ENCODE data around the gene F5. TPM values are rescaled to one million over a fixed set of nuclear protein-coding genes. Genes with fewer than 3 reads are reported as not detected.
"Not testable (repeated sequence)": the region's sequence is repeated elsewhere in the genome, so short reads cannot be mapped to it uniquely, and the experiment has no call there.

F5 gene
- total and polyA plus RNA-seq, 2 experiments from 2014 or later = 0.01 TPM; not detected in 1

DNA sequence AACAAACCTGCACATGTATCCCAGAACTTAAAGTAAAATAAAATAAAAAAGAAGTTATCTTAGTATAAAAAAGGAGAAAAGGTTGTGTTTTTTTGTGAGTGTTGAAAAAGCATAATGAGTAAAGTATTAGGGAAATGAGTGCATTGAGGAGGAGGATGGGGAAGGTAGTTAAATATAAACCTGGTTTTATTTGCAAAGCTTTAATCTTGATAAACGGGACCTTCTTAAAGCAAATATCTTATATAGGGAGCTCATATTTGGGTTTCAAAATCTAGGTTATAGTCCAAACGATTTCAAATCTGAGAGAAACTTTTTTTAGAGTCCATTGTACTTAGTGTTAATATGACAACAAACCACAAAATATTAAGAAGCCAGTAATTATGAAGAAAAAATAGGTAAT, 78.9 kb downstream of the F5 start:
- no peak overlapping the region for H3K27ac ChIP-seq
- TF ChIP-seq, protein P1, sequence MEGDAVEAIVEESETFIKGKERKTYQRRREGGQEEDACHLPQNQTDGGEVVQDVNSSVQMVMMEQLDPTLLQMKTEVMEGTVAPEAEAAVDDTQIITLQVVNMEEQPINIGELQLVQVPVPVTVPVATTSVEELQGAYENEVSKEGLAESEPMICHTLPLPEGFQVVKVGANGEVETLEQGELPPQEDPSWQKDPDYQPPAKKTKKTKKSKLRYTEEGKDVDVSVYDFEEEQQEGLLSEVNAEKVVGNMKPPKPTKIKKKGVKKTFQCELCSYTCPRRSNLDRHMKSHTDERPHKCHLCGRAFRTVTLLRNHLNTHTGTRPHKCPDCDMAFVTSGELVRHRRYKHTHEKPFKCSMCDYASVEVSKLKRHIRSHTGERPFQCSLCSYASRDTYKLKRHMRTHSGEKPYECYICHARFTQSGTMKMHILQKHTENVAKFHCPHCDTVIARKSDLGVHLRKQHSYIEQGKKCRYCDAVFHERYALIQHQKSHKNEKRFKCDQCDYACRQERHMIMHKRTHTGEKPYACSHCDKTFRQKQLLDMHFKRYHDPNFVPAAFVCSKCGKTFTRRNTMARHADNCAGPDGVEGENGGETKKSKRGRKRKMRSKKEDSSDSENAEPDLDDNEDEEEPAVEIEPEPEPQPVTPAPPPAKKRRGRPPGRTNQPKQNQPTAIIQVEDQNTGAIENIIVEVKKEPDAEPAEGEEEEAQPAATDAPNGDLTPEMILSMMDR (IDR thresholded peaks at IDR 0.05; ENCODE audit: low read depth, low read length) = no peak

DNA sequence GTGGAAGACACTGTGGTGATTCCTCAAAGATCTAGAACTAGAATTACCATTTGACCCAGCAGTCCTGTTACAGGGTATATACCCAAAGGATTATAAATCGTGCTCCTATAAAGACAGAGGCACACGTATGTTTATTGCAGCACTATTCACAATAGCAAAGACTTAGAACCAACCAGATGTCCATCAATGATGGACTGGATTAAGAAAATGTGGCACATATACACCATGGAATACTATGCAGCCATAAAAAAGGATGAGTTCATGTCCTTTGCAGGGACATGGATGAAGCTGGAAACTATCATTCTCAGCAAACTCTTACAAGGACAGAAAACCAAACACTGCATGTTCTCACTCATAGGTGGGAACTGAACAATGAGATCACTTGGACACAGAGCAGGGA, 82.7 kb downstream of the F5 start:
- not testable (repeated sequence) for H3K4me3 ChIP-seq; H3K27ac ChIP-seq; H3K36me3 ChIP-seq; H3K4me1 ChIP-seq (ENCODE audit: low read depth); H3K27me3 ChIP-seq; H3K9me3 ChIP-seq (ENCODE audit: low read depth); DNase-seq (ENCODE audit: low read depth in 1 of 2, low spot score in 1 of 2)

More for the DNA sequence above, 78.9 kb downstream of the F5 start:
- no peaks in the 10 kb centered on the region for H3K27me3 ChIP-seq
- no peak for DNase-seq (ENCODE audit: low read depth in 1 of 2, low spot score in 1 of 2)
- H3K4me3 ChIP-seq = no peak overlapping the region
- no peaks in the 10 kb centered on the region for H3K9me3 ChIP-seq (ENCODE audit: low read depth)
- no peaks in the 10 kb centered on the region for H3K4me1 ChIP-seq (ENCODE audit: low read depth)
- no peaks in the 10 kb centered on the region for H3K36me3 ChIP-seq

- TF ChIP-seq, protein P1 (IDR thresholded peaks at IDR 0.05; ENCODE audit: low read depth, low read length) = no peak
- H3K27me3 ChIP-seq = no peaks in the 10 kb centered on the region
- no peak for DNase-seq (ENCODE audit: low read depth in 1 of 2, low spot score in 1 of 2)
- H3K27ac ChIP-seq = no peak overlapping the region
- H3K4me3 ChIP-seq = no peak overlapping the region
- H3K4me1 ChIP-seq (ENCODE audit: low read depth) = no peaks in the 10 kb centered on the region
- no peaks in the 10 kb centered on the region for H3K9me3 ChIP-seq (ENCODE audit: low read depth)
- H3K36me3 ChIP-seq = no peaks in the 10 kb centered on the region
These were observed 86.5 kb downstream of the F5 start for GRCh38 chr1:169499807-169500206.

GRCh38 chr1:169497317-169497716, 89.0 kb downstream of the F5 start:
- no peak for DNase-seq (ENCODE audit: low read depth in 1 of 2, low spot score in 1 of 2)
- Histone ChIP-seq H3K4me3 (no peak overlapping the region), H3K27me3 (no peaks in the 10 kb centered on the region), H3K4me1 (ENCODE audit: low read depth) (no peaks in the 10 kb centered on the region), H3K36me3 (no peaks in the 10 kb centered on the region), H3K27ac (no peak overlapping the region), H3K9me3 (ENCODE audit: low read depth) (no peaks in the 10 kb centered on the region)
- TF ChIP-seq, protein P1 (IDR thresholded peaks at IDR 0.05; ENCODE audit: low read depth, low read length) = no peak

DNA sequence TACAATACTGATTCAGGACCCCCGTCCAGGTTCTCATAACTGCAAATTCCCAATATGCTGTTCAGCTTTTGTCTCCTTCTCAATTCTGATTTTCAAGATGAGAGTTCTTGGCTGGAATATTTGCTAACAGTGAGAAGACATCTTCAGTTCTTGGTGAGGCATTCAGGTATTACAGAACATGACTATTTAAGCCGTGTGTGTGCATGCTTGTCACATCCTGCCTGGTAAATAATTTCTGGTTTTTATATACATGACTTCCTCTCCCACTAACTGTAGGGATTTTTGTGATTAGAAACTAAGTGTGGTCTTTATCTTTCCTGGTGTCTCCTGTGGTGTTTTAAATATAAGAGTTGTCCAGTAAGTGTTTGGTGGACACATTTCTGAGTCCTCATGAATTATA, 90.4 kb downstream of the F5 start:
- DNase-seq (ENCODE audit: low read depth in 1 of 2, low spot score in 1 of 2) = no peak
- no peak overlapping the region for H3K4me3 ChIP-seq
- no peak overlapping the region for H3K27ac ChIP-seq
- no peaks in the 10 kb centered on the region for H3K4me1 ChIP-seq (ENCODE audit: low read depth)
- no peaks in the 10 kb centered on the region for H3K27me3 ChIP-seq
- no peaks in the 10 kb centered on the region for H3K36me3 ChIP-seq
- TF ChIP-seq, protein P1 (IDR thresholded peaks at IDR 0.05; ENCODE audit: low read depth, low read length) = no peak
- no peaks in the 10 kb centered on the region for H3K9me3 ChIP-seq (ENCODE audit: low read depth)

DNA sequence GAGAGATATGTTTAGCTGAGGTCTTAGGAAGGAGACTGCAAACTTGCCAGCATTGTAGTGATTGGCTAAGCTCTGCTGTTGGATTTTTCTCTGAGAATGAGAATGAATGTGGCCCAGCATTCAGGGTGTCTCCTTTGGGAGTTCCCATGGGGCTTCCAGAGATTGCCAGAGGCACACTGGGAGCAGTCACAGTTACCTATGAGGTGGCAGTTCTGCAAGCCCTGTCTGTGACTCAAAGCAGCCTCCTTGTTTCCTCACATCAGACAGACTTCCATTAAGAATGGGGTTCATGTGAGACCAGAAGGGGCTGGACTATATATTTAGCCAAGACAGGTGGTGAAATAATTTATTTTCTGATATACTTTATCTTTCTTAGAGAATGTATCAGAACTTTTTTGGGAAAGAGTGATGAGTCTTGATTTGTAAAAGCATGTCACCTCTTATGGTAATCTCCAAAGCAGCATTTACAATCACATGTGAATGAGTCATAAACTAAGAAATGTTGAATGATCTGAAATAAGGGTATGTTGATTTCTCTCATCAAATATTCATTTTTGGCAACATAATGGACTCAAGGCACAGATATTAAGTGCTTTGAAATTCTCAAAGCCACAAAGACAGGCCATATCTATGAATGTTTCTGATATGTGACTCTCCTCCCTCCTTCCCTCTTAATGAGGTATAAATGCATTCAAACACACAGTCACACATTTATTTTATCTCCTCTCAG, 91.1 kb downstream of the F5 start:
- Histone ChIP-seq H3K27me3 (no peaks in the 10 kb centered on the region), H3K4me3 (no peak overlapping the region), H3K4me1 (ENCODE audit: low read depth) (no peaks in the 10 kb centered on the region), H3K36me3 (no peaks in the 10 kb centered on the region), H3K9me3 (ENCODE audit: low read depth) (no peaks in the 10 kb centered on the region), H3K27ac (no peak overlapping the region)
- DNase-seq (ENCODE audit: low read depth in 1 of 2, low spot score in 1 of 2) = no peak
- TF ChIP-seq, protein P1 (IDR thresholded peaks at IDR 0.05; ENCODE audit: low read depth, low read length) = no peak
